ENCODE measurements around the gene BAD.

DNA sequence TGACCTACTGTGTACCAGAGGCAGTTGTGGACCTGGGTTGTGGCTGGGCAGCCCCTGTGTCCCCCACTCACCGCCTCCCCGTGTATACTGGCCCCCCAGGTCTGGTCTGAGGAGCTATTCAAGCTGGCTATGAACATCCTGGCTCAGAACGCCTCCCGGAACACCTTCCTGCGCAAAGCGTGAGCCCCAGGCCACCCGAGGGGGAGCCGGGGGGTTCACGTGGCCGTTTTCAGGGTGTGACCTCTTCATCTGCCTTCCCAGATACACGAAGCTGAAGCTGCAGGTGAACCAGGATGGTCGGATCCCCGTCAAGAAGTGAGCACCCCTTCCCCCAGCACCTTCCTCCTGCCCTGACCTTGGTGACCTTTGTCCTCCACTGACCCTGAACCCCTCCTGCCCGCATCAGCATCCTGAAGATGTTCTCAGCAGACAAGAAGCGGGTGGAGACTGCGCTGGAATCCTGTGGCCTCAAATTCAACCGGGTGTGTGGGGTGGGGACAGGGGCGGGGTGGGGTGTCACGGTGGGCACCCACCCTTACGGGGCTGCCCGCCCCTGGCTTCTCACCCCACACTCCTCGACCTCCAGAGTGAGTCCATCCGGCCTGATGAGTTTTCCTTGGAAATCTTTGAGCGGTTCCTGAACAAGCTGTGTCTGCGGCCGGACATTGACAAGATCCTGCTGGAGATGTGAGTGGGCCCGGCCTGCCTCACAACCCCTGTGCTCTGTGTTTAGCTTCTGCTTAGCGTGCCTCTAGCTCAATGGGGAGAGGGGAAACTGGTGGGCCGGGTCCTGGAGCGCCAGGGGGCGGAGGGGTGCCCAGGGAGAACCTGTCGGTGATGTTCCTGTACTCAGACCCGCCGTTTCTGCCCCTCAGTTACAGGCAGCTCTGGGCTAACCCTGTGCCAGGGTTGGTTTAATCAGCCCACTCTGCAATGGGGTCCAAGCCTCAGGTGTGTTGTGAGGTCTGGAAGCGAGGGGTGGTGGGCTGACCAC lies 29.0 kb downstream of the BAD start:
- TF ChIP-seq, protein P1, sequence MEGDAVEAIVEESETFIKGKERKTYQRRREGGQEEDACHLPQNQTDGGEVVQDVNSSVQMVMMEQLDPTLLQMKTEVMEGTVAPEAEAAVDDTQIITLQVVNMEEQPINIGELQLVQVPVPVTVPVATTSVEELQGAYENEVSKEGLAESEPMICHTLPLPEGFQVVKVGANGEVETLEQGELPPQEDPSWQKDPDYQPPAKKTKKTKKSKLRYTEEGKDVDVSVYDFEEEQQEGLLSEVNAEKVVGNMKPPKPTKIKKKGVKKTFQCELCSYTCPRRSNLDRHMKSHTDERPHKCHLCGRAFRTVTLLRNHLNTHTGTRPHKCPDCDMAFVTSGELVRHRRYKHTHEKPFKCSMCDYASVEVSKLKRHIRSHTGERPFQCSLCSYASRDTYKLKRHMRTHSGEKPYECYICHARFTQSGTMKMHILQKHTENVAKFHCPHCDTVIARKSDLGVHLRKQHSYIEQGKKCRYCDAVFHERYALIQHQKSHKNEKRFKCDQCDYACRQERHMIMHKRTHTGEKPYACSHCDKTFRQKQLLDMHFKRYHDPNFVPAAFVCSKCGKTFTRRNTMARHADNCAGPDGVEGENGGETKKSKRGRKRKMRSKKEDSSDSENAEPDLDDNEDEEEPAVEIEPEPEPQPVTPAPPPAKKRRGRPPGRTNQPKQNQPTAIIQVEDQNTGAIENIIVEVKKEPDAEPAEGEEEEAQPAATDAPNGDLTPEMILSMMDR (conservative IDR thresholded peaks at IDR 0.05; ENCODE audit: low read depth, low read length), result no peak
- no peak for TF ChIP-seq EZH2 (IDR thresholded peaks at IDR 0.05; ENCODE audit: borderline replicate concordance, low read depth, low read length, poor library complexity, severe bottlenecking)
